Measurements from ENCODE around the gene ZNF212. TPM values are rescaled to one million over a fixed set of nuclear protein-coding genes. Genes with fewer than 3 reads are reported as not detected.

The ZNF212 gene
- total RNA-seq, 6 experiments from 2014 or later = 2.6 to 5.9 (median 4.7) TPM

DNA sequence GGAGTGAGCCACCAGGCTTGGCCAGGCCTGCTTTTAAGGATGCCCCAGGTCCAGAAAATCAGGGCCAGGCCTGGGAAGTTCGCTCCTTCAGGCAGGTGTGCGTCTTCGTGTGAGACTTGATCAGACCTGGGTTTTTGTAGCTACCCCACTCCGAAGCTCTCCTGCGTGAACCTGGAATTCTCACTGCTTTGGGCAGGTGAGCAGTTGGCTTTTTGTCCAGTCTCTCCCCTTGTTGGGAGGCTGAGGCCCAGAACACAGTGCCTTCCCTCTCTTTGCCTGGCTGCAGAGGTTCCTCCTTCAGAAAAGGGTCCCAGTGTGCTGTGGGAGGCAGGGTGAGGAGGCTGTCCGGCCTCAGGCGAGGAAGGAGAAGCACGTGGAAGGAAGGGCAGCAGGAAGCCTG, 49.8 kb downstream of the ZNF212 start:
- no peak for DNase-seq
- no peak for TF ChIP-seq POLR2A (IDR thresholded peaks at IDR 0.05)
- no peaks in the 10 kb centered on the region for H3K9me3 ChIP-seq
- ATAC-seq = no peak
- H3K4me1 ChIP-seq = peaks cover 0 to 23% (median 2%) of the 10 kb centered on the region in 4 donors
- WGBS (ENCODE audit: insufficient coverage, low coverage, low lambda C conversion rate, missing lambda C conversion rate) = 93% methylated on average over 5 of the region's 8 CpGs
- intact Hi-C loops (cut with DNase I) = no loop called here
- no peaks in the 10 kb centered on the region for H3K27me3 ChIP-seq
- no peak overlapping the region for H3K4me3 ChIP-seq
- no peak overlapping the region for H3K27ac ChIP-seq
- no peaks in the 10 kb centered on the region for H3K36me3 ChIP-seq

DNA sequence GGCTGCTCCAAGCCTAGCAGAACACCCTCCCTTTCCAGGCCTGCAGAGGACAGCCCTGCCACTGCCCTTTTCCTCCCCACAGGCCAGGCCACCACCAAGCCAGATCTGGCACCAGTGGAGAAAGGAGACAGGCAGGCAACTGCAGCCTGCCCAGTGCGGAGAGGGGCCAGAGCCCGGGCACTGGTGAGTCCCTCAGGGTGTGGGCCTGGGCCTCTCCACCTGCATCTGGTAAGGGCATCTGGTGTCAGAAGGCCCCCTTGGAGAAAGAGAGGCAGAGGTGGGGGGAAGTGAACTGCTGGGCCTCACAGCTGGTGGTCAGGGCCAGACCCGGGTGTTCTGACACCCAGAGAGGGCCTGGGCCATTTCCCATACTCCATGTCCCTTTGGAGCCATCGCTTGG, 50.4 kb downstream of the ZNF212 start:
- DNase-seq = peak in 1 of 3 donors; percentile 37
- H3K27me3 ChIP-seq = no peaks in the 10 kb centered on the region
- no peak overlapping the region for H3K4me3 ChIP-seq
- intact Hi-C loops (cut with DNase I) = no loop called here
- H3K9me3 ChIP-seq = no peaks in the 10 kb centered on the region
- no peak for TF ChIP-seq POLR2A (IDR thresholded peaks at IDR 0.05)
- TF ChIP-seq, protein P1, sequence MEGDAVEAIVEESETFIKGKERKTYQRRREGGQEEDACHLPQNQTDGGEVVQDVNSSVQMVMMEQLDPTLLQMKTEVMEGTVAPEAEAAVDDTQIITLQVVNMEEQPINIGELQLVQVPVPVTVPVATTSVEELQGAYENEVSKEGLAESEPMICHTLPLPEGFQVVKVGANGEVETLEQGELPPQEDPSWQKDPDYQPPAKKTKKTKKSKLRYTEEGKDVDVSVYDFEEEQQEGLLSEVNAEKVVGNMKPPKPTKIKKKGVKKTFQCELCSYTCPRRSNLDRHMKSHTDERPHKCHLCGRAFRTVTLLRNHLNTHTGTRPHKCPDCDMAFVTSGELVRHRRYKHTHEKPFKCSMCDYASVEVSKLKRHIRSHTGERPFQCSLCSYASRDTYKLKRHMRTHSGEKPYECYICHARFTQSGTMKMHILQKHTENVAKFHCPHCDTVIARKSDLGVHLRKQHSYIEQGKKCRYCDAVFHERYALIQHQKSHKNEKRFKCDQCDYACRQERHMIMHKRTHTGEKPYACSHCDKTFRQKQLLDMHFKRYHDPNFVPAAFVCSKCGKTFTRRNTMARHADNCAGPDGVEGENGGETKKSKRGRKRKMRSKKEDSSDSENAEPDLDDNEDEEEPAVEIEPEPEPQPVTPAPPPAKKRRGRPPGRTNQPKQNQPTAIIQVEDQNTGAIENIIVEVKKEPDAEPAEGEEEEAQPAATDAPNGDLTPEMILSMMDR (IDR thresholded peaks at IDR 0.05) = no peak
- H3K4me1 ChIP-seq = peaks cover 0 to 18% (median 2%) of the 10 kb centered on the region in 4 donors
- WGBS (ENCODE audit: insufficient coverage, low coverage, low lambda C conversion rate, missing lambda C conversion rate) = no CpG with 5 or more reads among the region's 4 CpGs
- H3K36me3 ChIP-seq = no peaks in the 10 kb centered on the region
- ATAC-seq = no peak
- no peak overlapping the region for H3K27ac ChIP-seq

DNA sequence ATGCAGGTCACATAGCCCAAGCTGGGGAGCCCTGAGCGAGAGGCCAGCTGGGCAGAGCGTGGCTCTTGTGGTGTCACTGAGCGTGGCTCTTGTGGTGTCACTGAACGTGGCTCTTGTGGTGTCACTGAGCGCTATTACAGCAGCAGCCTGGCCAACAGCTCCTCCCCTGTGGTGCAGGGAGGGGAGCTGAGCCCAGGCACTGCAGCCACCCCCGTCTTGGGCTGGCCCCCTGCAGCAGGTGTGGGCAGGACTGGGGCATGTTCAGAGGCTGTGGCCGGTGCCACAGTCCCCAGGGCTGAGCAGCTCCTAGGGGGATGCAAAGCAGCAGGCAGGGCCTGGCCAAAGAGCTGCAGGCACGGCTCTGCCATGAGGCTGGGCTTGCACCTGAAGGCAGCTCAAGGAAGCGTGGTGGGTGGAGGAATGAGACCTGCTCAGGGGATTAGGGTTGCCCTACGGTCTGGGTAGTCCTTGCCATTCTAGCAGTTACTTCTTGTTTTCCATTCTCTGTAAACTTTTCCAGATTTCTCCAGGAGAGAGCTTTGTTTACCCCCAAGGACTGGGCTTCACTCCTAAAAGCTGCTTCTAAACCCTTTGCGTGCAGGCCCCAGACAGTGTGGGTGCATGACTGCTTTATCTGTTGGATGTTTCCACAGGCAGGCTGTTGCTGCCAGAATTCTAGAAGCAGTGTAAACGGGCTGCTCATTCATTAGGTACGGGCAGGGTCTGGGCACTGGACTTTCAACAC, 51.8 kb downstream of the ZNF212 start:
- Histone ChIP-seq H3K27ac (no peak overlapping the region), H3K9me3 (no peaks in the 10 kb centered on the region), H3K4me3 (no peak overlapping the region), H3K4me1 (peaks cover 0 to 14% (median 2%) of the 10 kb centered on the region in 4 donors), H3K27me3 (no peaks in the 10 kb centered on the region), H3K36me3 (no peaks in the 10 kb centered on the region)
- no peak for ATAC-seq
- DNase-seq = no peak
- intact Hi-C loops (cut with DNase I) = no loop called here
- TF ChIP-seq, protein P1 (IDR thresholded peaks at IDR 0.05) = no peak
- TF ChIP-seq POLR2A (IDR thresholded peaks at IDR 0.05) = no peak
- WGBS (ENCODE audit: insufficient coverage, low coverage, low lambda C conversion rate, missing lambda C conversion rate) = 67% methylated on average over 3 of the region's 13 CpGs

DNA sequence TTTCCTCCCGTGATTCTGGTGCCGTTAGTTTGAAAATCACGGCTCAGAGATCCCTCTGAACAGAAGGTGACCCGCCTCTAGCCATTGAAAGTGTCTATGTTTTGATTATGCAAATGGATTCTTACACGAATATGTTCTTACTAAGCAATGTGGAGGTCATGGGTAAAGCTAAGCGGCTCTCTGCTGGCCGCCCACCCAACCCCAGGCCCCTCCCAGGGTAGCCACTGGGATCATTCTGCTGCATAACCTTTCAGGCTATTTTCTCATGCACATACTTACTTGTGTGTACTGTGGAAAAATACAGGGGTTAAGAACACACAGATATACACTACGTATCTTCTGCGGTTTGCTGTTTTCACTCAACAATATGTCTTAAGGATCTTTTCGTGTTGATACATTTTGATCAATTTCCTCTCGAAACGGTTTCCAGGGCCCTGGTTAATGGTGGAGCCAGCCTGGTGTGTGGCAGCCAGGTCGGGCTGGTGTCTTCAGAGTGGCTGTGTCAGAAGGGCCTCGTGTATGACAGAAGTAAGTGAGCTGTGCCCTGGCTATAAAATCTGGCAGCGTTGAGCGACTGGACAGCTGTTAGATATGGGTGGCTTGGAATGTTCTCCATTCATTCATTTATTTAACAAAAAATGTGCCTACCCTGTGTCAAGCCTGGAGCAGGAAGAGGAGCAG, 52.5 kb downstream of the ZNF212 start:
- WGBS (ENCODE audit: insufficient coverage, low coverage, low lambda C conversion rate, missing lambda C conversion rate) = 87% methylated on average over 13 of the region's 16 CpGs

More for the DNA sequence above, 52.5 kb downstream of the ZNF212 start:
- Histone ChIP-seq H3K27me3 (no peaks in the 10 kb centered on the region), H3K9me3 (no peaks in the 10 kb centered on the region), H3K4me3 (no peak overlapping the region), H3K4me1 (peaks cover 0 to 9% (median 2%) of the 10 kb centered on the region in 4 donors), H3K27ac (no peak overlapping the region), H3K36me3 (no peaks in the 10 kb centered on the region)
- TF ChIP-seq POLR2A (IDR thresholded peaks at IDR 0.05) = no peak
- TF ChIP-seq, protein P1 (IDR thresholded peaks at IDR 0.05) = no peak
- DNase-seq (no peak), ATAC-seq (no peak)
- intact Hi-C loops (cut with DNase I) = no loop called here

All from right lobe of liver (tissue), 6 donors.